GM10847 (cell line): ENCODE results near the gene USP48.

ENCODE experiments used
- POLR2A ChIP-seq: IDR thresholded peaks from 2 replicates; pipeline ENCODE4 v1.6.1; 2011; ENCODE audit not compliant: insufficient read length; ENCODE audit errors: extremely low read depth

USP48 gene

DNA sequence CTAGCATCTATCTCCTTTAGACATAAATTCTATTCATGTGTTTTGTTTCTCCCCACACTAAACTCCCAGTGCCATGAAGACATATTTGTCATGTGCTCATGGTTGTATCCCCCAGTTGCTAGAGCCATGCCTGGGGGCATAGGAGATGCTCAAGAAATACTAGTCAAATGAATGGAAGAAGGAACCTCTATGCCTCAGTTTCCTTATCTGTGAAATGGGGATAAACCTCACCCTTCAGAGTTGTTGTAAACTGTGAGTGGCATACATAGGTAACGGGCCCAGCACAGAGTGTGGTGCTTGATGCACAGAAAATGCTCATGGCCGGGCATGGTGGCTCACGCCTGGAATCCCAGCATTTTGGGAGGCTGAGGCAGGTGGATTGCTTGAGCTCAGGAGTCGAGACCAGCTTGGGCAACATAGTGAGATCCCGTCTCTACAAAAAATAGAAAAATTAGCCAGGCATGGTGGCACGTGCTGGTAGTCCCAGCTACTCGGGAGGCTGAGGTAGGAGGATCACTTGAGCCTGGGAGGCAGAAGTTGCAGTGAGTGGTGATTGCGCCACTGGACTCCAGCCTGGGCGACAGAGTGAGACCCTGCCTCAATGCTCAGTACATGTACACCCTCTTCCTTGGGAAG lies 37.8 kb upstream of the USP48 start:
- no peak for TF ChIP-seq POLR2A

DNA sequence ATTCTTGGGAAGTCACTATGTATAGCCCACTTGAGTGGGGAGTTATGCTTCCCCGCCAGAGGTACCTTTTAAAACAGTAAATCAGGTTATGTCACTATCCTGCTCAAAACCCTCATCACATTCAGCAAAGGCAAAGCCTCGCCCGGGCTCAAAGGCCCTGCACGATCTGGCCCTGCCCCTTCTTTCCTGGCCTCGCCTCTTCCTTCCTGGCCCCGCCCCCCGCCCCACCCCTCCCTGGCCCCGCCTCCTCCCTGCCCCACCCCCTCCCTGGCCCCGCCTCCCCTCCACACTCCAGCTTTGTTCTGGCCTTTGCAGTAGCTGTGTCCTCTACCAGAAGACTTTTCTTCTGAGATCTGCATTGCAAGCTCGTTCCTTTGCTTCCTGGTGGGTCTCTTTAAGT lies 35.7 kb upstream of the USP48 start:
- no peak for TF ChIP-seq POLR2A

DNA sequence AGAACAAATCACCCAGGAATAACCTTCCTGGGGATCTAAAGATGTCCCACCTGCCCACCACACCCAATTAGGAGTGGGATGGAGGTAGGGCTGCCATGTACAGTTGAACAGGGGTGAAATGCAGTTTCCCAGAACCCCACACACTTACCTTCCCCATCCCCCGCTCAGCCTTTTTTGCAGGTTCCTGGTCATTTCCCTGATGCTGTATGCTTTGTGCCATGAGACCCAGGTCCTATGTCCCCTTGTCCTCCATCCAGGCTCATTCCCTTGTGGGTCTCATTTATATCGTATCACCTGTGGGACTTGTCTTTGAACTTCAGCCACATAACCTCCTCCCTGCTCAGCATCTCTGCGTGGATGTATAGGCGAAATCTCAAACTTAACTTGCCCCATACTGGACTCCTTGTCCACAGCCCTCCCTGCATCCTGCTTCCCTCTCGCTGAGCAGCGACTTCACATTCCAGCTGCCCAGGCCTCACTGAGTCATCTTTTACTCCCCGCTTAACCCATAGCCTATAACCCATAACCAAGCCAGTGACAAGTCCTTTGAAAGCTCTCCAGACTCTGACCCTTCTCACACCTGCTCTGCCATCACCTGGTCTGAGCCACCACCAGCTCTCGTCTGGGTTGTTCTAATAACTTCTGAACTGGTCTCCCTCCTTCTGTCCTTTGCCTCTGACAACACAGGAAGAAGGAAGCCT lies 33.8 kb upstream of the USP48 start:
- no peak for TF ChIP-seq POLR2A

DNA sequence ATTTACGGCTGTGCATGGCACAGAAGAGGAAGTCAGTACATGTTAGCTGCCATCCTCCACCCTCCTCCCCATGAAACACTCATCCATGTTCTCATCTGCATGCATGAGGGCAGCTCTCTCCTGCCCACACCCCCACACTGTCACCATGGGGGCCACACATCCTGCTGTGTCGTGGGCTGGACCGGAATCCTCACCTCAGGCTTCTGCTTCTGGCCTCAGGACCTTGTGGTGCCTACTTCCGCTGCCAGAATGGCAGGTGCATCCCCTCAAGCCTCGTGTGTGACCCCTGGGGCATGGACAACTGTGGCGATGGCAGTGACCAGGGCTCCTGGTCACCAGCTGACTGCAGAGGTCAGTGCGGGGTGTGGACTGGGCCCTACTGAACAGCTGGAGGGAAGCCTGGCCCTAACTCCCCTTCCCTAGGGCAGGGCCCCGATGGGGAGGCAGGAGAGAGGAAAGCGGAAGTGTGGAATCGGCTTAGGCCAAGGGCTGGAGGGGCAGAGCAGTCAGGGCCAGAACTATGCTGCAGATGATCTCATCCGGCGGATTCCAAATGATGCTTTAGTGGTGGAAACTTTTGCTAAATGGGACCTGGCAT lies 32.9 kb upstream of the USP48 start:
- no peak for TF ChIP-seq POLR2A

DNA sequence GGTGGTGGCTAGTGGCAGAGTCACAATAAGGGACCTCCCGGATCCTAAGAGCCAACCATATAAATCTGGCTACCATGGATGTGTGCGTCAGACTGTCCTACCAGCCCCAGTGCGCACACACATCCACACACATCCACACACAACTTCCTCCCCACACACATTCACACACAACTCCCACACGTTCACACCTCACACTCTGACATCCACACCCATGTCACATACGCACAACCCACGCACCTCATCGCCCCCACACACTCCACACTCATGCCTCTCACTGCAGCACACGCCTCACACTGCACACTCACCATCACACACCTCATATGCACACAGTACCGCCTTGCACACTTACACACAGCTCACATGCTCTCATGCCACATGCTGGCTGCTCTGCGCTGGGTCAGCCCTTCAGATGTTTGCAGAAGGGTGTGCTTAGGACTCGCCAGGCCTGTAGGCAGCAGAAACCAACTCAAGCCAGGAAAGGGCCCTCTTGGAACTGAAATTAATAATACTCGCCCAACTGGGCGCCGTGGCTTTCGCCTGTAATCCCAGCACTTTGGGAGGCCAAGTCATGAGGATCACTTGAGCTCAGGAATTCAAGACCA lies 32.1 kb upstream of the USP48 start:
- TF ChIP-seq POLR2A: no peak

- TF ChIP-seq POLR2A: no peak
These were observed 31.4 kb upstream of the USP48 start for GRCh38 chr1:21814241-21814918.

- no peak for TF ChIP-seq POLR2A
These were observed 30.6 kb upstream of the USP48 start for GRCh38 chr1:21813542-21813941.

- TF ChIP-seq POLR2A: no peak
These were observed 28.9 kb upstream of the USP48 start, which contains the start of gene LDLRAD2 for GRCh38 chr1:21811875-21812305. LDLRAD2 (plus strand) TSS chr1:21812265; CDS start chr1:21812452, 187 bp downstream.

DNA sequence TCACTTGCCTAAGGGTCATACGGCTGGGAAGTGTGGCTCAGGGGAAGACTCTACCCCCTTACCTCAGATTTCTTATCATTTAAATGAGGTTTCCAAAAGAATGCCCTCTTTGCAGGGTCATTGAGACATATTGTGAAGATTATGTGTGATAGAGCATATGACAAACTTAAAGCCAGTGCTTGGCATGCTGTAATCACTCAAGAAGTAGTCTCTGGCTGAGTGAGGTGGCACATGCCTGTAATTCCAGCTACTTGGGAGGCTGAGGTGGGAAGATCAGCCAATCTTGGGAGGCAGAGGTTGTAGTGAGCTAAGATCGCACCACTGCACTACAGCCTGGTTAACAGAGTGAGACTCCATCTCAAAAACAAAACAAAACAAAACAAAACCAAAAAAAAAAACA lies 21.6 kb upstream of the USP48 start:
- no peak for TF ChIP-seq POLR2A

- no peak for TF ChIP-seq POLR2A
These were observed 18.2 kb upstream of the USP48 start for GRCh38 chr1:21801100-21801499.

DNA sequence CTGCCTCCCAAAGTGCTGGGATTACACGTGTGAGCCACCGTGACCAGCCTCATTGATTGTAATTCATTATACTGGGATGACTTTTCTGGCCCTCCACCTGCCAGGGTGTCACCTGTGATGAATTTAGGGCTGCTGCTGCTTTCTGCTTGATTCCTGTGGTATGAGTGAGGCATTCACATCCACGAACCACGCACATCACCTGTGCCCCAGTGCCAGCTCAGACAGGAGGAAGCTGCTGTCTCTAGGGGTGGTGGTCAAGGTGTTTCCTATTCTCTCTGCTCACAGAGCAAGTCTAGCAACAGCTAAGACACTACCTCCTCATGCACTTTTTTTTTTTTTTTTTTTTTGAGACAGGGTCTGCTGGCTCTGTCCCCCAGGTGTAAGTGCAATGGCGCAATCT lies 16.8 kb upstream of the USP48 start:
- TF ChIP-seq POLR2A: no peak

DNA sequence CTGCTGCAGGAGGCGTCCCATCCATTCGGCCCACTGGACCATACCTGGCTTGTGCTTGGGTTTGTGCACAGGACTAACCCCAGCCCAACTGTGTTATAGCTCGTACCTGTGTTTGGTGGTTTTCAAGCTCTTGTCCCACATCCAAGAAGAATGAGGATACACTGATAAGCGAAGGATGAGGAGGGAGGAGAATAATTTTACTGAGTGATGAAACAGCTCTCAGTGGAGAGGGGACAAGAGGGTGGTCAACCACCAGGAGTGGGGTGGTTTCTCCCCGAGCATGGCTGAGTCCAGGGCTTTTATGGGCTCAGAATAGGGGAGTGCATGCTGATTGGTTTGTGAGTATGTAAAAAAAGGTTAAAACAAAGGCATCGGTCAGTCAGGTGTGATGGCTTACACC lies 12.1 kb upstream of the USP48 start:
- no peak for TF ChIP-seq POLR2A

DNA sequence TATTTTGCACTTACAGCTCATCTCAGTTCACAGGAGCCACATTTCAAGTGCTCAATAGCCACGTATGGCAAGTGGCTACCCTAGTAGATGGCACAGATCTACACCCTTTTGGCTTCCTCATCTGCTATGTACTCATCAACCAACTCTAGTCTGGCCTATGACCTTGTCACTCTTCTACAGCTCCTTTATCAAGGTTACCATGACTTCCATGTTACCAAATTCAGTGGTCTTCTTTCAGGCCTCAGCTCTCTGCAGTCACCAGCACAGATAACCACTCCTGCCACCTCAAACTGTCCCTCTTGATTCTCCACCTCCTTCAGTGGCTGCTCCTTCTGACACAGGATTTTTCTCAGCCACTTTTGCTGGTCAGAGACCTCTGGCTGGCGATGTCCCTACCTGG lies 11.7 kb upstream of the USP48 start:
- TF ChIP-seq POLR2A: no peak

- TF ChIP-seq POLR2A: no peak
These were observed 10.2 kb upstream of the USP48 start for GRCh38 chr1:21793104-21793503.

DNA sequence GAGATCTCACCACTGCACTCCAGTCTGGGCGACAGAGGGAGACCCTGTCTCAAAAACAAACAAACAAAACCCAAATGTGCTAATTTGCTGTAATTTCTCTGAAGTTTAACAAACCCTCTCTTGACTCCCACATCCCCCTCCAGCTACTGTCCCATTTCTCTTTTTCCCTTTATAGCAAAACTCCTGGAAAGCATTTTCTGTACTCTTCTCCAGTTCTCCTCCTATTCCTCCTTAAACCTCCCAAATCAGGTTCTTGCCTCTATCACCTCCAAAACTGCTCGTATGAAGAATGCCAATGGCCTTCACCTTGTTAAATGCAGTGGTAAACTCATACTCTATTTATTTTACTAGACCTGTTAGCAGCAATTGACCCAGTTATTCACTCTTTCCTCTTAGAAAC lies 3.7 kb upstream of the USP48 start:
- TF ChIP-seq POLR2A: no peak
